C4-2B (cell line): ENCODE results near the gene TSPEAR.

Experiments used
- ZFX ChIP-seq: fragments of 450-650 bp; IDR thresholded peaks from 2 replicates; pipeline ENCODE4 v1.6.1; 2017
- TF ChIP-seq, protein P1 (sequence below): fragments of 450-650 bp; conservative IDR thresholded peaks from 2 replicates; pipeline ENCODE4 v1.5.1; 2017; ENCODE audit warnings: mild to moderate bottlenecking

DNA sequence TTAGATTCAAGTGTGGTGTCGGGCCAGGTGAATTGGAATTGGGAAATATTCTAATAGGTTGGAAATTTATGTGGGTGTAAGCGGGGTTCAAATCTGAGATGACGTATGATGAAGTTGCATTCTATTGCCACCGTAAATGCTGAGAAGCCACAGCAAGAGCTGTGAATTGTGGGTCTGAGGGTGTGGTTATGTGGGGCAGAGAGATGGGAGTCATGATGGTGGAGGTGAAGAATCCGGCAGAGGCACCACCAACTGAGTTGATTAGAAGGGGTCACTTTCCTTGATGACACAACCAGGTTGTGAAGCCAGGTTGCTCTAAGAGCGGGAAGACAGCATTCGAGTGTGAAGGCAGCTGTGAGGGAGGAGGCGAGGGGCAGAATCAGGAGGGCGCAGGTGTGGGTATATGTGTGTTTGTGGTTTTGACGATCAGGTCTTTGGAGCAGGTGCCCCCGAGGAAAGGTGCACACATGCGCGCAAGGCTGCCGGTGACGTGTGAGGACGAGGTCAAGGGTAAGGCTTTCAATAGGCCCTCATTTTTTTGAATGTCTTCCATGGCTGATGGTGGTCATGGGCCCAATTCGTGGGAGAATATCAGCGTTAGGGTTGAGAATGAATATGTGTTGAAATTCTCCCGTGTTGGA is 237.3 kb downstream of the TSPEAR start:
- TF ChIP-seq, protein P1, sequence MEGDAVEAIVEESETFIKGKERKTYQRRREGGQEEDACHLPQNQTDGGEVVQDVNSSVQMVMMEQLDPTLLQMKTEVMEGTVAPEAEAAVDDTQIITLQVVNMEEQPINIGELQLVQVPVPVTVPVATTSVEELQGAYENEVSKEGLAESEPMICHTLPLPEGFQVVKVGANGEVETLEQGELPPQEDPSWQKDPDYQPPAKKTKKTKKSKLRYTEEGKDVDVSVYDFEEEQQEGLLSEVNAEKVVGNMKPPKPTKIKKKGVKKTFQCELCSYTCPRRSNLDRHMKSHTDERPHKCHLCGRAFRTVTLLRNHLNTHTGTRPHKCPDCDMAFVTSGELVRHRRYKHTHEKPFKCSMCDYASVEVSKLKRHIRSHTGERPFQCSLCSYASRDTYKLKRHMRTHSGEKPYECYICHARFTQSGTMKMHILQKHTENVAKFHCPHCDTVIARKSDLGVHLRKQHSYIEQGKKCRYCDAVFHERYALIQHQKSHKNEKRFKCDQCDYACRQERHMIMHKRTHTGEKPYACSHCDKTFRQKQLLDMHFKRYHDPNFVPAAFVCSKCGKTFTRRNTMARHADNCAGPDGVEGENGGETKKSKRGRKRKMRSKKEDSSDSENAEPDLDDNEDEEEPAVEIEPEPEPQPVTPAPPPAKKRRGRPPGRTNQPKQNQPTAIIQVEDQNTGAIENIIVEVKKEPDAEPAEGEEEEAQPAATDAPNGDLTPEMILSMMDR: no peak
- TF ChIP-seq ZFX: no peak
